K562 (cell line): ENCODE measurements around the gene CLCC1. TPM values are rescaled to one million over a fixed set of nuclear protein-coding genes. Genes with fewer than 3 reads are reported as not detected.

ENCODE experiments used
- BCOR ChIP-seq: fragments of 450-650 bp; IDR thresholded peaks from 2 replicates; pipeline ENCODE4 v1.6.1; 2016
- CREB3L1 ChIP-seq: fragments of 450-650 bp; IDR thresholded peaks from 2 replicates; pipeline ENCODE4 v1.6.1; 2014; ENCODE audit warnings: low read depth, mild to moderate bottlenecking, moderate library complexity, borderline replicate concordance
- EP300 ChIP-seq: IDR thresholded peaks from 2 replicates; pipeline ENCODE4 v1.6.1; 2012; ENCODE audit warnings: low read length, improper control_type of control experiment
- NFE2L1 ChIP-seq: fragments of 450-650 bp; IDR thresholded peaks from 2 replicates; pipeline ENCODE4 v1.6.1; 2016; ENCODE audit warnings: missing genetic modification characterization, low read depth, mild to moderate bottlenecking, missing compliant biosample characterization, moderate library complexity, borderline replicate concordance
- PHB ChIP-seq: fragments of 250-450 bp; sonication (Bioruptor Pico); IDR thresholded peaks from 2 replicates; pipeline ENCODE4 v1.5.0; 2021
- PYGO2 ChIP-seq: fragments of 450-650 bp; IDR thresholded peaks from 2 replicates; pipeline ENCODE4 v1.6.1; 2016; ENCODE audit warnings: mild to moderate bottlenecking, missing genetic modification characterization, moderate library complexity, missing compliant biosample characterization
- SFPQ ChIP-seq: fragments of 200-400 bp; formaldehyde crosslinking; IDR thresholded peaks from 2 replicates; pipeline ENCODE4 v1.6.1; 2017; ENCODE audit warnings: mild to moderate bottlenecking, low read depth, low read length, moderate library complexity
- SIX5 ChIP-seq, 2 experiments: IDR thresholded peaks; 2 replicates each; pipeline ENCODE4 v1.6.1; 2011; ENCODE audit warnings: low read length in 2 of 2, borderline replicate concordance in 1 of 2, low read depth in 1 of 2, mild to moderate bottlenecking in 1 of 2, moderate library complexity in 1 of 2; ENCODE audit not compliant: insufficient read depth in 1 of 2
- SMC3 ChIP-seq: conservative IDR thresholded peaks from 2 replicates; pipeline ENCODE4 v1.6.1; 2011; ENCODE audit warnings: low read depth, low read length, improper control_type of control experiment; ENCODE audit not compliant: insufficient read depth
- SRSF1 ChIP-seq: fragments of 200-400 bp; formaldehyde crosslinking; IDR thresholded peaks from 2 replicates; pipeline ENCODE4 v1.6.1; 2017; ENCODE audit warnings: mild to moderate bottlenecking, low read depth, low read length, moderate library complexity
- STAT5B ChIP-seq: fragments of 250-450 bp; sonication (Bioruptor Pico); IDR thresholded peaks from 2 replicates; pipeline ENCODE4 v1.8.0; 2021; ENCODE audit warnings: mild to moderate bottlenecking, inconsistent platforms
- SUPT5H ChIP-seq: fragments of 450-650 bp; IDR thresholded peaks from 2 replicates; pipeline ENCODE4 v1.6.1; 2016
- ZBTB34 ChIP-seq: fragments of 250-450 bp; sonication (Bioruptor Pico); IDR thresholded peaks from 2 replicates; pipeline ENCODE4 v1.8.0; 2021; ENCODE audit warnings: mild to moderate bottlenecking, moderate library complexity
- ZBTB43 ChIP-seq: sonication (generic); formaldehyde crosslinking; IDR thresholded peaks from 2 replicates; pipeline ENCODE4 v1.8.0; 2023; ENCODE audit warnings: mild to moderate bottlenecking, missing genetic modification reagents
- ZBTB5 ChIP-seq: fragments of 450-650 bp; IDR thresholded peaks from 2 replicates; pipeline ENCODE4 v1.6.1; 2017; ENCODE audit warnings: antibody characterized with exemption
- ZBTB9 ChIP-seq: fragments of 450-650 bp; formaldehyde crosslinking; IDR thresholded peaks from 2 replicates; pipeline ENCODE4 v1.4.0; 2020; ENCODE audit warnings: mild to moderate bottlenecking, moderate library complexity
- ZFX ChIP-seq: sonication (generic); formaldehyde crosslinking; IDR thresholded peaks from 2 replicates; pipeline ENCODE4 v1.8.0; 2022; ENCODE audit warnings: mild to moderate bottlenecking, missing genetic modification reagents, moderate library complexity
- ZNF253 ChIP-seq: fragments of 250-450 bp; sonication (Bioruptor Pico); conservative IDR thresholded peaks from 2 replicates; pipeline ENCODE4 v1.6.1; 2021; ENCODE audit warnings: mild to moderate bottlenecking
- polyA plus RNA-seq, 8 experiments: library from polyadenylated mRNA; depleted of rRNA in 4 of 8; stranded (reverse) in 5 of 8; unstranded in 3 of 8; fragments of >200 nt; fragmentation: Nextera tagmentation in 2 of 8; fragmentation: Illumina TruSeq in 1 of 8; extraction: Ambion mirVana in 2 of 8; extraction: Trizol in 1 of 8; gene quantifications; 2 replicates each; pipeline versions ENCODE4 v1.2.1 to v1.2.3, GENCODE V29; 2011 to 2014; ENCODE audit warnings: inconsistent platforms in 1 of 8, missing spikeins in 1 of 8
- total RNA-seq, 7 experiments: library from RNA; depleted of rRNA in 6 of 7; stranded (reverse); fragments of >200 nt in 6 of 7; fragmentation: Illumina TruSeq in 2 of 7; extraction: Trizol in 2 of 7; gene quantifications; 2 replicates each; pipeline versions ENCODE4 v1.2.1 to v1.2.3, GENCODE V29; 2011 to 2021; ENCODE audit warnings: low replicate concordance in 1 of 7

CLCC1 gene
- total and polyA plus RNA-seq, 9 of the 15 experiments (the other 6 are each of a cell fraction or from before 2014, with no cell fraction given) = 28.8 to 63.4 (median 40.4) TPM

- TF ChIP-seq ZBTB34 (CRISPR knock-in tag) (no peak), SMC3 (0 out of 2 replicates have a peak, but pooled peaks have one; percentile 7), PHB (CRISPR knock-in tag) (no peak), EP300 (peak; percentile 22; the same call in 1 of the 2 replicates), SIX5 (IDR thresholded peaks at IDR 0.05; ENCODE audit: borderline replicate concordance in 1 of 2, insufficient read depth in 1 of 2, low read depth in 1 of 2, low read length in 2 of 2) (no peak), SRSF1 (no peak), NFE2L1 (tag) (no peak), ZNF253 (CRISPR knock-in tag) (no peak), ZBTB9 (CRISPR knock-in tag) (peak; percentile 82), BCOR (no peak), STAT5B (CRISPR knock-in tag) (no peak), ZFX (peak; percentile 99), SUPT5H (peak; percentile 95), PYGO2 (tag) (no peak), ZBTB5 (no peak), CREB3L1 (peak; percentile 81; the same call in 1 of the 2 replicates), ZBTB43 (CRISPR knock-in tag) (peak; percentile 82; the same call in 1 of the 2 replicates), SFPQ (no peak)
These were observed at the start of gene CLCC1 (continued) for GRCh38 chr1:108963052-108963686.
